Right kidney (tissue), 1 donor: ENCODE measurements around the gene ATF6.
"Not testable (repeated sequence)": the region's sequence is repeated elsewhere in the genome, so short reads cannot be mapped to it uniquely, and the experiment has no call there.

ENCODE experiments used
- DNase-seq: peaks from one replicate; pipeline ENCODE4 v3.0.0-alpha.2; 2016

The ATF6 gene

GRCh38 chr1:161832299-161832907 lies 66.3 kb downstream of the ATF6 start:
- not testable (repeated sequence) for DNase-seq

- DNase-seq: no peak
Measured at GRCh38 chr1:161834967-161835550, 68.9 kb downstream of the ATF6 start.

- no peak for DNase-seq
Measured at GRCh38 chr1:161836018-161836417, 69.9 kb downstream of the ATF6 start.

GRCh38 chr1:161838362-161838761 lies 72.2 kb downstream of the ATF6 start:
- DNase-seq: no peak

GRCh38 chr1:161838885-161839284 lies 72.8 kb downstream of the ATF6 start:
- DNase-seq: no peak

GRCh38 chr1:161839591-161839990 lies 73.5 kb downstream of the ATF6 start:
- no peak for DNase-seq

- no peak for DNase-seq
Measured at GRCh38 chr1:161840363-161840762, 74.2 kb downstream of the ATF6 start.

- DNase-seq: no peak
Measured at GRCh38 chr1:161843156-161843555, 77.0 kb downstream of the ATF6 start.

- DNase-seq: no peak
Measured at GRCh38 chr1:161844696-161845095, 78.6 kb downstream of the ATF6 start.

- DNase-seq: no peak
Measured at GRCh38 chr1:161848676-161849075, 82.6 kb downstream of the ATF6 start.

GRCh38 chr1:161849518-161849917 lies 83.4 kb downstream of the ATF6 start:
- no peak for DNase-seq

- DNase-seq: no peak
Measured at GRCh38 chr1:161855260-161855659, 89.1 kb downstream of the ATF6 start.

- no peak for DNase-seq
Measured at GRCh38 chr1:161858271-161858670, 92.2 kb downstream of the ATF6 start.

GRCh38 chr1:161863549-161863948 lies 97.4 kb downstream of the ATF6 start:
- DNase-seq: no peak

- no peak for DNase-seq
Measured at GRCh38 chr1:161864577-161864976, 98.5 kb downstream of the ATF6 start.

- DNase-seq: no peak
Measured at GRCh38 chr1:161866241-161866640, 100.1 kb downstream of the ATF6 start.

GRCh38 chr1:161868832-161869231 lies 102.7 kb downstream of the ATF6 start:
- DNase-seq: no peak

- DNase-seq: no peak
Measured at GRCh38 chr1:161869291-161869690, 103.2 kb downstream of the ATF6 start.

- no peak for DNase-seq
Measured at GRCh38 chr1:161872506-161872905, 106.4 kb downstream of the ATF6 start.

GRCh38 chr1:161879261-161879660 lies 113.1 kb downstream of the ATF6 start:
- no peak for DNase-seq

- no peak for DNase-seq
Measured at GRCh38 chr1:161884475-161884874, 118.4 kb downstream of the ATF6 start.

- no peak for DNase-seq
Measured at GRCh38 chr1:161885003-161885402, 118.9 kb downstream of the ATF6 start.

- DNase-seq: no peak
Measured at GRCh38 chr1:161885759-161886158, 119.6 kb downstream of the ATF6 start.

- no peak for DNase-seq
Measured at GRCh38 chr1:161886589-161886988, 120.5 kb downstream of the ATF6 start.
